DND-41 (cell line): ENCODE data around the gene CD1D.
"Not testable (repeated sequence)": the region's sequence is repeated elsewhere in the genome, so short reads cannot be mapped to it uniquely, and the experiment has no call there.

Experiments used
- ATAC-seq: fragments of 200-7000 bp; cut with Tn5 transposase; 3 replicates; pipeline ENCODE4 v1.9.1; 2021; ENCODE audit warnings: low read depth; ENCODE audit not compliant: insufficient read depth
- DNase-seq: peaks from one replicate; pipeline ENCODE4 v3.0.0-alpha.2; 2020
- H2AFZ ChIP-seq: 2 replicates; pipeline ENCODE4 v1.6.0; 2012; ENCODE audit warnings: low read depth, low read length
- H3K27ac ChIP-seq: 2 replicates; pipeline ENCODE4 v1.5.1; 2012; ENCODE audit warnings: low read length, inconsistent platforms
- H3K27me3 ChIP-seq: fragments of 200-600 bp; sonication (generic); 2 replicates; pipeline ENCODE4 v1.6.0; 2012; ENCODE audit warnings: low read length, mild to moderate bottlenecking, inconsistent platforms; ENCODE audit not compliant: insufficient read depth, poor library complexity
- H3K36me3 ChIP-seq: 2 replicates; pipeline ENCODE4 v1.5.1; 2012; ENCODE audit warnings: low read length, inconsistent platforms; ENCODE audit not compliant: insufficient read depth
- H3K4me1 ChIP-seq: 2 replicates; pipeline ENCODE4 v1.5.1; 2012; ENCODE audit warnings: mild to moderate bottlenecking, low read length; ENCODE audit not compliant: insufficient read depth
- H3K4me2 ChIP-seq: 2 replicates; pipeline ENCODE4 v1.6.0; 2012; ENCODE audit warnings: mild to moderate bottlenecking, moderate library complexity, low read length, inconsistent platforms; ENCODE audit not compliant: insufficient read depth
- H3K4me3 ChIP-seq, 2 experiments: fragments of 200-600 bp in 1 of 2; shearing (Covaris generic) in 1 of 2; 2 replicates each; pipeline ENCODE4 v1.5.1; 2012 to 2016; ENCODE audit warnings: inconsistent platforms in 2 of 2, low read length in 2 of 2, mild to moderate bottlenecking in 2 of 2, low read depth in 1 of 2, moderate library complexity in 1 of 2
- H3K79me2 ChIP-seq: 2 replicates; pipeline ENCODE4 v1.6.0; 2012; ENCODE audit warnings: low read length, inconsistent platforms; ENCODE audit not compliant: insufficient read depth
- H3K9ac ChIP-seq: 2 replicates; pipeline ENCODE4 v1.6.0; 2012; ENCODE audit warnings: low read depth, mild to moderate bottlenecking, inconsistent platforms, low read length, moderate library complexity
- H3K9me3 ChIP-seq: 2 replicates; pipeline ENCODE4 v1.5.1; 2012; ENCODE audit warnings: low read length, moderate library complexity, mild to moderate bottlenecking, inconsistent platforms; ENCODE audit not compliant: insufficient read depth, severe bottlenecking
- H4K20me1 ChIP-seq: 2 replicates; pipeline ENCODE4 v1.6.0; 2012; ENCODE audit warnings: low read length; ENCODE audit not compliant: insufficient read depth
- CTCF ChIP-seq: IDR thresholded peaks from 2 replicates; pipeline ENCODE4 v1.5.1; 2012; ENCODE audit warnings: borderline replicate concordance, low read length, moderate library complexity, mild to moderate bottlenecking; ENCODE audit not compliant: poor library complexity, severe bottlenecking; ENCODE audit errors: extremely low read depth
- EZH2 ChIP-seq: IDR thresholded peaks from 3 replicates; pipeline ENCODE4 v1.6.1; 2012; ENCODE audit warnings: borderline replicate concordance, low read depth, mild to moderate bottlenecking, moderate library complexity, low read length, inconsistent platforms; ENCODE audit not compliant: severe bottlenecking

CD1D gene

GRCh38 chr1:158176399-158176798 is 4.3 kb upstream of the CD1D start:
- TF ChIP-seq EZH2 (no peak), CTCF (no peak)
- Histone ChIP-seq H3K4me2 (no peak overlapping the region), H3K9me3 (no peaks in the 10 kb centered on the region), H2AFZ (no peak overlapping the region), H3K27ac (no peak overlapping the region), H3K27me3 (no peaks in the 10 kb centered on the region), H3K36me3 (no peaks in the 10 kb centered on the region), H3K9ac (no peak overlapping the region), H3K79me2 (peaks cover 8% of the 10 kb centered on the region), H4K20me1 (no peaks in the 10 kb centered on the region), H3K4me1 (peaks cover 17% of the 10 kb centered on the region), H3K4me3 (no peak overlapping the region)
- no peak for DNase-seq
- no peak for ATAC-seq

- H3K4me2 ChIP-seq, ATAC-seq, H3K9ac ChIP-seq, H3K27me3 ChIP-seq, H3K9me3 ChIP-seq, H3K27ac ChIP-seq, H3K36me3 ChIP-seq, H4K20me1 ChIP-seq, H2AFZ ChIP-seq, DNase-seq, H3K4me3 ChIP-seq: not testable (repeated sequence)
- H3K4me1 ChIP-seq: peaks cover 24% of the 10 kb centered on the region
- H3K79me2 ChIP-seq: peaks cover 14% of the 10 kb centered on the region
These were observed 3.6 kb upstream of the CD1D start for GRCh38 chr1:158176849-158177699.

- Histone ChIP-seq H3K4me2 (no peak overlapping the region), H3K27me3 (no peaks in the 10 kb centered on the region), H3K9ac (no peak overlapping the region), H2AFZ (no peak overlapping the region), H3K4me3 (no peak overlapping the region), H3K4me1 (peaks cover 32% of the 10 kb centered on the region), H3K36me3 (no peaks in the 10 kb centered on the region), H3K27ac (no peak overlapping the region), H3K79me2 (peaks cover 17% of the 10 kb centered on the region), H4K20me1 (no peaks in the 10 kb centered on the region), H3K9me3 (no peaks in the 10 kb centered on the region)
- TF ChIP-seq CTCF (no peak), EZH2 (no peak)
- no peak for DNase-seq
- ATAC-seq: no peak
These were observed 2.8 kb upstream of the CD1D start for GRCh38 chr1:158177700-158178450.

- Histone ChIP-seq H4K20me1 (no peaks in the 10 kb centered on the region), H2AFZ (0 out of 2 replicates have a peak overlapping the region, but pooled peaks have one; percentile 92), H3K9me3 (no peaks in the 10 kb centered on the region), H3K27me3 (no peaks in the 10 kb centered on the region), H3K4me2 (peak overlapping the region; percentile 98; the same call in 1 of the 2 replicates), H3K36me3 (peaks cover 6% of the 10 kb centered on the region; the same call in 1 of the 2 replicates), H3K27ac (no peak overlapping the region), H3K79me2 (peaks cover 17% of the 10 kb centered on the region), H3K4me3 (no peak overlapping the region), H3K9ac (no peak overlapping the region), H3K4me1 (peaks cover 33% of the 10 kb centered on the region)
- no peak for TF ChIP-seq CTCF
- no peak for TF ChIP-seq EZH2
- ATAC-seq (no peak), DNase-seq (no peak)
These were observed 1.2 kb upstream of the CD1D start for GRCh38 chr1:158179301-158180041.
